Mesendoderm (in vitro differentiated cells): ENCODE results near the gene NEURL3.
A peak's percentile ranks its signal among the peaks of the same experiment; 100 is the strongest.

Experiments
- DNase-seq: peaks from one replicate; pipeline ENCODE4 v3.0.0; 2013
- H2AK5ac ChIP-seq: 2 replicates; pipeline ENCODE4 v1.6.1; 2013; ENCODE audit warnings: low read length, inconsistent platforms
- H2BK120ac ChIP-seq: 2 replicates; pipeline ENCODE4 v1.6.1; 2013; ENCODE audit warnings: low read depth, mild to moderate bottlenecking, low read length, moderate library complexity, mixed read lengths
- H2BK15ac ChIP-seq: replicated peaks from 2 replicates; pipeline ENCODE4 v1.6.1; 2013; ENCODE audit warnings: low read depth, mild to moderate bottlenecking, moderate library complexity
- H2BK5ac ChIP-seq: 2 replicates; pipeline ENCODE4 v1.6.1; 2013; ENCODE audit warnings: low read length, inconsistent platforms
- H3K18ac ChIP-seq: 2 replicates; pipeline ENCODE4 v1.6.1; 2013; ENCODE audit warnings: mild to moderate bottlenecking, low read length, mixed read lengths
- H3K23ac ChIP-seq: one replicate; pipeline ENCODE4 v1.6.1; 2013; ENCODE audit warnings: low read length
- H3K27ac ChIP-seq: 2 replicates; pipeline ENCODE4 v1.5.1; 2013; ENCODE audit warnings: low read depth, mild to moderate bottlenecking, inconsistent platforms, low read length, moderate library complexity
- H3K27me3 ChIP-seq: 2 replicates; pipeline ENCODE4 v1.6.1; 2013; ENCODE audit warnings: low read length, control low read depth, mild to moderate bottlenecking, inconsistent platforms; ENCODE audit not compliant: insufficient read depth, poor library complexity
- H3K36me3 ChIP-seq: 2 replicates; pipeline ENCODE4 v1.6.1; 2013; ENCODE audit warnings: low read length, inconsistent platforms; ENCODE audit not compliant: control insufficient read depth, insufficient read depth
- H3K4ac ChIP-seq: one replicate; pipeline ENCODE4 v1.6.1; 2013; ENCODE audit warnings: low read depth, mild to moderate bottlenecking, low read length, moderate library complexity
- H3K4me1 ChIP-seq: 2 replicates; pipeline ENCODE4 v1.6.1; 2013; ENCODE audit warnings: low read depth, low read length, inconsistent platforms; ENCODE audit not compliant: control insufficient read depth
- H3K4me2 ChIP-seq: 2 replicates; pipeline ENCODE4 v1.6.1; 2013; ENCODE audit warnings: low read length
- H3K4me3 ChIP-seq: 2 replicates; pipeline ENCODE4 v1.5.1; 2013; ENCODE audit warnings: mild to moderate bottlenecking, low read length
- H3K56ac ChIP-seq: one replicate; pipeline ENCODE4 v1.6.1; 2013; ENCODE audit warnings: low read length
- H3K79me1 ChIP-seq: 2 replicates; pipeline ENCODE4 v1.6.1; 2013; ENCODE audit warnings: low read length, inconsistent platforms
- H3K79me2 ChIP-seq: 2 replicates; pipeline ENCODE4 v1.6.1; 2013; ENCODE audit warnings: mild to moderate bottlenecking, low read length; ENCODE audit not compliant: control insufficient read depth, insufficient read depth
- H3K9ac ChIP-seq: 2 replicates; pipeline ENCODE4 v1.6.1; 2013; ENCODE audit warnings: low read length, inconsistent platforms
- H4K5ac ChIP-seq: one replicate; pipeline ENCODE4 v1.6.1; 2013; ENCODE audit warnings: low read length
- H4K8ac ChIP-seq: one replicate; pipeline ENCODE4 v1.6.1; 2013; ENCODE audit warnings: low read depth, mild to moderate bottlenecking, control low read depth, low read length, moderate library complexity
- WGBS: extraction: QIAGEN DNeasy Blood & Tissue Kit; methylation state at CpG from one replicate; pipeline ENCODE4 v1.1.7; 2013; ENCODE audit warnings: low lambda C conversion rate, missing lambda C conversion rate; ENCODE audit not compliant: insufficient coverage; ENCODE audit errors: extremely low coverage; 5-methylcytosine and 5-hydroxymethylcytosine counted together

NEURL3 gene

GRCh38 chr2:96508521-96509113, 3.5 kb upstream of the NEURL3 start:
- Histone ChIP-seq H3K9ac (no peak overlapping the region), H3K27me3 (no peaks in the 10 kb centered on the region), H3K23ac (no peak overlapping the region), H3K79me1 (no peaks in the 10 kb centered on the region), H2BK120ac (no peak overlapping the region), H2BK15ac (no peak overlapping the region), H3K4me1 (no peaks in the 10 kb centered on the region), H3K4ac (no peak overlapping the region), H3K56ac (no peak overlapping the region), H3K4me2 (no peak overlapping the region), H3K27ac (no peak overlapping the region), H4K5ac (no peak overlapping the region), H3K79me2 (no peaks in the 10 kb centered on the region), H3K18ac (no peak overlapping the region), H3K4me3 (no peak overlapping the region), H2BK5ac (no peak overlapping the region), H4K8ac (no peak overlapping the region), H2AK5ac (no peak overlapping the region), H3K36me3 (no peaks in the 10 kb centered on the region)
- DNase-seq: no peak
- no CpG with 5 or more reads among the region's 26 CpGs for WGBS

GRCh38 chr2:96507957-96508520, 2.9 kb upstream of the NEURL3 start:
- Histone ChIP-seq H2BK5ac (no peak overlapping the region), H3K23ac (no peak overlapping the region), H3K79me2 (no peaks in the 10 kb centered on the region), H3K27me3 (no peaks in the 10 kb centered on the region), H3K4me2 (peak overlapping the region; percentile 22), H3K36me3 (no peaks in the 10 kb centered on the region), H3K4me3 (no peak overlapping the region), H4K5ac (no peak overlapping the region), H3K4ac (no peak overlapping the region), H3K79me1 (no peaks in the 10 kb centered on the region), H3K18ac (no peak overlapping the region), H2AK5ac (no peak overlapping the region), H4K8ac (no peak overlapping the region), H2BK15ac (no peak overlapping the region), H3K9ac (no peak overlapping the region), H3K27ac (no peak overlapping the region), H2BK120ac (no peak overlapping the region), H3K56ac (no peak overlapping the region), H3K4me1 (no peaks in the 10 kb centered on the region)
- WGBS: no CpG with 5 or more reads among the region's 38 CpGs
- peak; percentile 81 for DNase-seq

- Histone ChIP-seq H3K56ac (no peak overlapping the region), H3K18ac (no peak overlapping the region), H3K27ac (no peak overlapping the region), H2AK5ac (no peak overlapping the region), H3K79me2 (no peaks in the 10 kb centered on the region), H4K8ac (no peak overlapping the region), H2BK120ac (no peak overlapping the region), H3K36me3 (no peaks in the 10 kb centered on the region), H3K4ac (no peak overlapping the region), H2BK15ac (no peak overlapping the region), H3K4me2 (no peak overlapping the region), H3K9ac (no peak overlapping the region), H2BK5ac (no peak overlapping the region), H3K23ac (no peak overlapping the region), H3K4me3 (no peak overlapping the region), H3K4me1 (no peaks in the 10 kb centered on the region), H4K5ac (no peak overlapping the region), H3K27me3 (no peaks in the 10 kb centered on the region), H3K79me1 (no peaks in the 10 kb centered on the region)
- DNase-seq: no peak
- no CpG with 5 or more reads among the region's 7 CpGs for WGBS
Measured at GRCh38 chr2:96506907-96507240, 1.7 kb upstream of the NEURL3 start.

- Histone ChIP-seq H3K4me2 (no peak overlapping the region), H3K4me1 (no peaks in the 10 kb centered on the region), H3K79me1 (no peaks in the 10 kb centered on the region), H2BK15ac (no peak overlapping the region), H3K27me3 (no peaks in the 10 kb centered on the region), H2AK5ac (no peak overlapping the region), H3K79me2 (no peaks in the 10 kb centered on the region), H3K9ac (no peak overlapping the region), H3K18ac (no peak overlapping the region), H4K8ac (no peak overlapping the region), H2BK5ac (no peak overlapping the region), H2BK120ac (no peak overlapping the region), H3K27ac (no peak overlapping the region), H4K5ac (no peak overlapping the region), H3K23ac (no peak overlapping the region), H3K56ac (no peak overlapping the region), H3K4me3 (no peak overlapping the region), H3K36me3 (no peaks in the 10 kb centered on the region), H3K4ac (no peak overlapping the region)
- no CpG with 5 or more reads among the region's 8 CpGs for WGBS
- DNase-seq: no peak
Measured at GRCh38 chr2:96506016-96506906, 1.1 kb upstream of the NEURL3 start.

- Histone ChIP-seq H3K4me2 (no peak overlapping the region), H3K27me3 (no peaks in the 10 kb centered on the region), H3K79me2 (no peaks in the 10 kb centered on the region), H2AK5ac (no peak overlapping the region), H4K5ac (no peak overlapping the region), H4K8ac (no peak overlapping the region), H3K27ac (no peak overlapping the region), H3K23ac (no peak overlapping the region), H3K4ac (no peak overlapping the region), H3K36me3 (no peaks in the 10 kb centered on the region), H3K18ac (no peak overlapping the region), H2BK15ac (no peak overlapping the region), H2BK120ac (no peak overlapping the region), H3K79me1 (no peaks in the 10 kb centered on the region), H3K56ac (no peak overlapping the region), H3K4me1 (no peaks in the 10 kb centered on the region), H3K9ac (no peak overlapping the region), H2BK5ac (no peak overlapping the region), H3K4me3 (no peak overlapping the region)
- DNase-seq: no peak
- WGBS: no CpG with 5 or more reads among the region's 12 CpGs
Measured at GRCh38 chr2:96503637-96504243, 1.4 kb downstream of the NEURL3 start.
